Measurements from ENCODE around the gene HEATR9.

Gene HEATR9

DNA sequence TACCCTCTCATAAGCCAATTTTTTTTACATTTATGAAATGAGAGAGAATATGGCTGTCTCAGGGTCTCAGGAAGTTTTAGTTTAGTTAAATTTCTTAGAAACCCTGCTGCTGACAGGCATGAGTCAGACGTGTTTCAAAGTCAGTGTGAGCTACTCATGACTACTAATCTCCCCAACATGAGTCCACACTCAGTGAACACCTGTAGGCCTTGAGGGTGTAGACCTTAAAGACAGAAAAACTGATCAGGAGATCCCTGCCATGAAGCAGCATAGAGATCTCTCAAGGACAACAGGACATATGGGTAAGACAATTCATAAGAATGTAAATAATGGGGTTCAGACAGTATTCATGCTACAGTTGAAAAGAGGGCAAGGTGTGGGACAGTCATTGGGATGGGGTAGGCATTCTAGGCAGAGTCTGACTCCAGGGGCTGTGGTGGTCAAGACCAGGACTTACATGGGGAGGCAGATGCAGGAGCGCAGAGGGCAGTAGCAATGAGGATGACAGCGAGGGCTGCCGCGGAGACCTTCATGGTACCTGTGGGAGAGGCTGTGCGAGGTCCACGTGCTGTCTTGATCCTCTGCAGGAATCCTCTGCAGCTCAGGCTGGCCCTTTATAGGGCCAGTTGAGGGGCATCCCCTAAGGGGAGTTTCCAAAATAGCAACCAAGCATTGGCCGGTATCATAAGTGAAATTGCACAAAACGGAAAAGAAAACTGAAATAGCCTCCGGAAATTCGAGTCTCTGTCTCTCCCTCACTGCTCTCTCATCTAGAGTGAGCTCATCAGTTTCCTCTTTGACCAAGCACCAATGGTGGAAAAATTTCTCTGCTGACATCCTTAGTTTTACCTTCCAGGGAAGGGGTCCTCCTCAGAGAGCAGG is 11.3 kb upstream of the HEATR9 start, which contains the start of gene CCL5:
Gene CCL5, minus strand, starts transcription at position 588 of the 882 bp plus-strand sequence.
- no peak for DNase-seq
- TF ChIP-seq, protein P1, sequence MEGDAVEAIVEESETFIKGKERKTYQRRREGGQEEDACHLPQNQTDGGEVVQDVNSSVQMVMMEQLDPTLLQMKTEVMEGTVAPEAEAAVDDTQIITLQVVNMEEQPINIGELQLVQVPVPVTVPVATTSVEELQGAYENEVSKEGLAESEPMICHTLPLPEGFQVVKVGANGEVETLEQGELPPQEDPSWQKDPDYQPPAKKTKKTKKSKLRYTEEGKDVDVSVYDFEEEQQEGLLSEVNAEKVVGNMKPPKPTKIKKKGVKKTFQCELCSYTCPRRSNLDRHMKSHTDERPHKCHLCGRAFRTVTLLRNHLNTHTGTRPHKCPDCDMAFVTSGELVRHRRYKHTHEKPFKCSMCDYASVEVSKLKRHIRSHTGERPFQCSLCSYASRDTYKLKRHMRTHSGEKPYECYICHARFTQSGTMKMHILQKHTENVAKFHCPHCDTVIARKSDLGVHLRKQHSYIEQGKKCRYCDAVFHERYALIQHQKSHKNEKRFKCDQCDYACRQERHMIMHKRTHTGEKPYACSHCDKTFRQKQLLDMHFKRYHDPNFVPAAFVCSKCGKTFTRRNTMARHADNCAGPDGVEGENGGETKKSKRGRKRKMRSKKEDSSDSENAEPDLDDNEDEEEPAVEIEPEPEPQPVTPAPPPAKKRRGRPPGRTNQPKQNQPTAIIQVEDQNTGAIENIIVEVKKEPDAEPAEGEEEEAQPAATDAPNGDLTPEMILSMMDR (IDR thresholded peaks at IDR 0.05; ENCODE audit: low read depth, low read length, missing control alignments): no peak
- H3K27ac ChIP-seq: no peak within 1 kb of the TSS
- in situ Hi-C loops (cut with HindIII; ENCODE audit: low pct_ligation_motif_present, low sequenced_read_pairs): no loop called here
- H3K4me3 ChIP-seq (ENCODE audit: low read depth, low read length): no peak within 1 kb of the TSS
- no peaks in the 10 kb centered on the region for H3K27me3 ChIP-seq (replicated peaks)
- H3K36me3 ChIP-seq (replicated peaks): no peaks in the 10 kb centered on the region

DNA sequence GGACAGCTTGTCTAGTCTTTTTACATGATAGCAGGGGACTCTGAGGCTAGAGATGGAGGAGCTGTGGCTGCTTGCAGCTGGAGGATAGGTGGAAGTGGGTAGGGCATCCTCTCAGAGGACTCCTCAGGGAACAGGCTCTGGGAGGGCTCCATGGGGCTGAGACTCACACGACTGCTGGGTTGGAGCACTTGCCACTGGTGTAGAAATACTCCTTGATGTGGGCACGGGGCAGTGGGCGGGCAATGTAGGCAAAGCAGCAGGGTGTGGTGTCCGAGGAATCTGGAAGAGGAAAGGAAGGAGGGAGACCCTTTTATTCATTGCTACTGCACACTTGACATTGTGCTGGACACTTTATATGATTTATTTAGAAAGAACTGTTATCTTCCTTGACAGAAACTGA is 9.7 kb upstream of the HEATR9 start:
- Histone ChIP-seq H3K36me3 (replicated peaks) (no peaks in the 10 kb centered on the region), H3K4me3 (ENCODE audit: low read depth, low read length) (no peak overlapping the region), H3K27ac (no peak overlapping the region), H3K27me3 (replicated peaks) (no peaks in the 10 kb centered on the region)
- DNase-seq: no peak
- TF ChIP-seq, protein P1 (IDR thresholded peaks at IDR 0.05; ENCODE audit: low read depth, low read length, missing control alignments): no peak
- in situ Hi-C loops (cut with HindIII; ENCODE audit: low pct_ligation_motif_present, low sequenced_read_pairs): no loop called here

DNA sequence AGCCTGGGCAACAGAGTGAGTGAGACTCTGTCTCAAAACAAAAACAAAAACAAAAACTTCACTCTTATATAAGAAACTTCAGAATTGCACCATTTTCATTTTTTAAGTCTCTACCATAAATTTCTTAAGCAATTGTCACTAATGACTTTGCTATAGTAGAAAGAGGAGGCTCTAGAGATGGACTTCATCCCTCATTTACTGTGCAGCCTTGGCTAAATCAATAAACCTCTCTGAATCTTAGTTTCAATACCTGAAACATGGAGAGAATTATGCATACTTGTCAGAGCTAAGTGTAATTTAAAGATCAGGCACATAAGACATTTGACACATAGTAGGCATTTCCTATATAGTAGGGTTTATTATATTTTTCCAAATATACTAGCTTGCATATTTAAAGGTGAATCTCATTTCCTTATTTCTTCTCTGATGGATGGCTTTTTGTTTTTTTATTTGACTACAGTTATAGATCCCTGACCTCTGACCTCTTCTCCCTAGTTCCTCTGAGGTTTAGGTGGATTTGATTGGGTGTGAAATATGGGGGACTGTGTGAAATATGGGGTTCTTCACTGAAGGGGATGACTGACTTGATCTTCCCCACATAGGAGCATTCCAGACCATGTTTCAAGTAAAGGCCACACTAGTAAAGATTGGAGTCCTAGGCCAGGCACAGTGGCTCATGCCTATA is 8.8 kb upstream of the HEATR9 start:
- no peak overlapping the region for H3K27ac ChIP-seq
- TF ChIP-seq, protein P1 (IDR thresholded peaks at IDR 0.05; ENCODE audit: low read depth, low read length, missing control alignments): no peak
- no peak for DNase-seq
- in situ Hi-C loops (cut with HindIII; ENCODE audit: low pct_ligation_motif_present, low sequenced_read_pairs): no loop called here
- no peak overlapping the region for H3K4me3 ChIP-seq (ENCODE audit: low read depth, low read length)
- no peaks in the 10 kb centered on the region for H3K36me3 ChIP-seq (replicated peaks)
- H3K27me3 ChIP-seq (replicated peaks): no peaks in the 10 kb centered on the region

DNA sequence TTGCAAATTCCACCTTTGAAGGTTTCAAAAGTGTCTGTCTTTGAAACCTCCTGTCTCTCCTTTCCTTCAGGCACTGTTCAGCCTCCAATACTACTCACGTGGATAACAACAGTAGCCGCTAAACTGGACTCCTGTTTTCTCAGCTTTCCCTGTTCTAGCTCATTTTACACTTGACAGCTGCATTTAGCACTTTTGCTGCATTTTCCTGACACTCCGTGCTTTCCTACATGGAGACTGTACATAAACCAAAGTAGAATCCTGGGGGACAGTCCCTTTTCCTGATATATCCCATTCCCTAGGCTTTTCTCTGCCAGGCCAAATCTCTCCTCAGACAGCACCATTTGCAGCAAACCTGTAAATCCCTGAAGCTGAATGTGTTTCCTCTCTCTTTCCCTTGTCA is 7.8 kb upstream of the HEATR9 start:
- in situ Hi-C loops (cut with HindIII; ENCODE audit: low pct_ligation_motif_present, low sequenced_read_pairs): no loop called here
- TF ChIP-seq, protein P1 (IDR thresholded peaks at IDR 0.05; ENCODE audit: low read depth, low read length, missing control alignments): no peak
- H3K27ac ChIP-seq: no peak overlapping the region
- DNase-seq: no peak
- H3K36me3 ChIP-seq (replicated peaks): no peaks in the 10 kb centered on the region
- no peak overlapping the region for H3K4me3 ChIP-seq (ENCODE audit: low read depth, low read length)
- H3K27me3 ChIP-seq (replicated peaks): no peaks in the 10 kb centered on the region

DNA sequence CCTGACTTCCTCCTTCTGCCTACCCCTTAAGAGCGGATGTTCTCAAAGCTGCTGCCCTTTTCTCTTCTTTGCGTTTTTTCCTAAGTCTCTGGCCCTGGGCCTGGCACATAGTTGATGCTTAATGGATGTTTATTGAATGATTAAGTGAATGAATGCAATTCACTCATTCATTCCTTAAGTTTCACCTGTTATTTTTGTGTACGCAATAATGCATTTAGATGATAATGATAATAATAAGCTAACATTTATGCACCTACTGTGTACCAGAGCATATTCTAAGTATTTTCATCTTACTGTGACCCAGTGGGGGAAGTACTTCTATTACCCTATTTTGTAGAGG is 7.1 kb upstream of the HEATR9 start:
- no peak for DNase-seq
- Histone ChIP-seq H3K27ac (no peak overlapping the region), H3K36me3 (replicated peaks) (no peaks in the 10 kb centered on the region), H3K27me3 (replicated peaks) (no peaks in the 10 kb centered on the region), H3K4me3 (ENCODE audit: low read depth, low read length) (no peak overlapping the region)
- TF ChIP-seq, protein P1 (IDR thresholded peaks at IDR 0.05; ENCODE audit: low read depth, low read length, missing control alignments): no peak
- in situ Hi-C loops (cut with HindIII; ENCODE audit: low pct_ligation_motif_present, low sequenced_read_pairs): no loop called here
